ENCODE measurements around the gene SFT2D3. TPM values are rescaled to one million over a fixed set of nuclear protein-coding genes. Genes with fewer than 3 reads are reported as not detected.

SFT2D3 gene
- total and polyA plus RNA-seq, 8 donors, result 2.7 to 5.7 (median 3.7) TPM

- H3K27me3 ChIP-seq, result no peaks in the 10 kb centered on the region
- H3K36me3 ChIP-seq, result no peaks in the 10 kb centered on the region
- TF ChIP-seq CTCF (IDR thresholded peaks at IDR 0.05), result no peak
- FAIRE-seq, result peak; percentile 51
- DNase-seq, result no peak
- intact Hi-C loops (cut with DNase I), result no loop called here
- WGBS, 2 donors, result 9% methylated on average over 5 of the region's 5 CpGs
- peak; percentile 25 to 52 (median 42) for ATAC-seq
- peaks cover 34 to 43% (median 36%) of the 10 kb centered on the region in 3 donors for H3K4me1 ChIP-seq
- H3K27ac ChIP-seq, result peak overlapping the region in 2 of 4 donors; percentile 38 to 69
- H3K9me3 ChIP-seq, result no peaks in the 10 kb centered on the region
- H3K4me3 ChIP-seq, result peak overlapping the region in 2 of 4 donors; percentile 2 to 7
Measured at GRCh38 chr2:127733816-127734537, 32.7 kb downstream of the SFT2D3 start.

GRCh38 chr2:127735044-127735443, 33.7 kb downstream of the SFT2D3 start:
- no peaks in the 10 kb centered on the region for H3K9me3 ChIP-seq
- H3K4me1 ChIP-seq, result peaks cover 34 to 43% (median 36%) of the 10 kb centered on the region in 3 donors
- no peaks in the 10 kb centered on the region for H3K36me3 ChIP-seq
- FAIRE-seq (no peak), DNase-seq (no peak), ATAC-seq (peak; percentile 41 to 53 (median 44))
- WGBS, 2 donors, result 33 to 42% methylated on average over 2 of the region's 2 CpGs
- no peak for TF ChIP-seq CTCF (IDR thresholded peaks at IDR 0.05)
- peak overlapping the region in 2 of 4 donors; percentile 25 to 69 for H3K27ac ChIP-seq
- no peaks in the 10 kb centered on the region for H3K27me3 ChIP-seq
- intact Hi-C loops (cut with DNase I), result no loop called here
- no peak overlapping the region for H3K4me3 ChIP-seq

- Histone ChIP-seq H3K27me3 (no peaks in the 10 kb centered on the region), H3K4me3 (no peak overlapping the region), H3K36me3 (no peaks in the 10 kb centered on the region), H3K9me3 (no peaks in the 10 kb centered on the region), H3K4me1 (peaks cover 34 to 43% (median 36%) of the 10 kb centered on the region in 3 donors), H3K27ac (peak overlapping the region in 2 of 4 donors; percentile 25 to 69)
- ATAC-seq (peak; percentile 30 to 73 (median 66)), DNase-seq (no peak), FAIRE-seq (peak; percentile 32)
- TF ChIP-seq CTCF (IDR thresholded peaks at IDR 0.05), result no peak
- intact Hi-C loops (cut with DNase I), result no loop called here
- 75 to 80% methylated on average over 3 of the region's 3 CpGs for WGBS, 2 donors
Measured at GRCh38 chr2:127735537-127736399, 34.5 kb downstream of the SFT2D3 start.

- WGBS, 2 donors, result 10 to 12% methylated on average over 1 of the region's 1 CpG
- FAIRE-seq (no peak), DNase-seq (no peak), ATAC-seq (peak; percentile 35 to 55 (median 49))
- Histone ChIP-seq H3K36me3 (no peaks in the 10 kb centered on the region), H3K9me3 (no peaks in the 10 kb centered on the region), H3K27me3 (no peaks in the 10 kb centered on the region), H3K4me1 (peaks cover 32 to 40% (median 36%) of the 10 kb centered on the region in 3 donors), H3K27ac (peak overlapping the region in 2 of 4 donors; percentile 39 to 44), H3K4me3 (no peak overlapping the region)
- intact Hi-C loops (cut with DNase I), result no loop called here
- TF ChIP-seq CTCF (IDR thresholded peaks at IDR 0.05), result no peak
Measured at GRCh38 chr2:127737892-127738291, 36.6 kb downstream of the SFT2D3 start.

Data from pancreas (tissue), 10 donors.